ENCODE measurements around the gene DHRSX. TPM values are rescaled to one million over a fixed set of nuclear protein-coding genes. Genes with fewer than 3 reads are reported as not detected.

DHRSX gene
- total and polyA plus RNA-seq, 9 of the 15 experiments (the other 6 are each of a cell fraction or from before 2014, with no cell fraction given): 0.59 to 11.0 (median 6.2) TPM

DNA sequence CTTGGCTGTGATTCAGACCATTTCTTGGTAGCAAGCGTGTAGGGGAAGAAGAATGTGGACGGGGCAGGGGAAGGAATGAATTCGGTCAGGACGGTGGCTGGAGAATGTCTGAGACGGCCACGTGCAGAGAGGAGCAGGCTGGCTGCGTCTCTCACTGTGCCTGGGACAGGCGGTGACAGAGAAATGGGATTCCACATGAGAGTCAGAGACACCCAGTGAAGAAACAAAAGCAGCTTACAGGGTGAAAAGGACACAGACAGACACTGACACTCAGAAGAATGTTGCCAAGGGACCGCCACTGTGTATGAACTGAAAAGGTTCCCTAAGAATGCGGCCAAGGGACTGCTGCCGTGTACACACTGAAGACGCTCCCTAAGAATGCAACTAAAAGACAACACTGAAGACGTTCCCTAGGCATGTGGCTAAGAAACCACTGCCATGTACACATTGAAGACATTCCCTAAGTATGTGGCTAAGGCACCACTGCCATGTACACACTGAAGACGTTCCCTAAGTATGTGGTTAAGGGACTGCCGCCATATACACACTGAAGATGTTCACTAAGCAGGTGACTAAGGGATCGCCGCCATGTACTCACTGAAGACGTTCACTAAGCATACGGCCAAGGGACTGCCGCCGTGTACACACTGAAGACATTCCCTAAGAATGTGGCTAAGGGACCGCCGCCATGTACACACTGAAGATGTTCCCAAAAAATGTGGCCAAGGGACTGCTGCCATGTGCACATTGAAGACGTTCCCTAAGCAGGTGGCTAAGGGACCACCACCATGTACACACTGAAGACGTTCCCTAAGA, 49.1 kb downstream of the DHRSX start (continued):
- TF ChIP-seq, protein P1, sequence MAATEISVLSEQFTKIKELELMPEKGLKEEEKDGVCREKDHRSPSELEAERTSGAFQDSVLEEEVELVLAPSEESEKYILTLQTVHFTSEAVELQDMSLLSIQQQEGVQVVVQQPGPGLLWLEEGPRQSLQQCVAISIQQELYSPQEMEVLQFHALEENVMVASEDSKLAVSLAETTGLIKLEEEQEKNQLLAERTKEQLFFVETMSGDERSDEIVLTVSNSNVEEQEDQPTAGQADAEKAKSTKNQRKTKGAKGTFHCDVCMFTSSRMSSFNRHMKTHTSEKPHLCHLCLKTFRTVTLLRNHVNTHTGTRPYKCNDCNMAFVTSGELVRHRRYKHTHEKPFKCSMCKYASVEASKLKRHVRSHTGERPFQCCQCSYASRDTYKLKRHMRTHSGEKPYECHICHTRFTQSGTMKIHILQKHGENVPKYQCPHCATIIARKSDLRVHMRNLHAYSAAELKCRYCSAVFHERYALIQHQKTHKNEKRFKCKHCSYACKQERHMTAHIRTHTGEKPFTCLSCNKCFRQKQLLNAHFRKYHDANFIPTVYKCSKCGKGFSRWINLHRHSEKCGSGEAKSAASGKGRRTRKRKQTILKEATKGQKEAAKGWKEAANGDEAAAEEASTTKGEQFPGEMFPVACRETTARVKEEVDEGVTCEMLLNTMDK (IDR thresholded peaks at IDR 0.05; ENCODE audit: borderline replicate concordance, insufficient read depth, low read depth, low read length, poor library complexity, severe bottlenecking): no peak
- TF ChIP-seq HINFP (tag; conservative IDR thresholded peaks at IDR 0.05; ENCODE audit: low read depth): no peak
- no peak for TF ChIP-seq ZNF12 (CRISPR knock-in tag; IDR thresholded peaks at IDR 0.05)
- TF ChIP-seq, protein P2, sequence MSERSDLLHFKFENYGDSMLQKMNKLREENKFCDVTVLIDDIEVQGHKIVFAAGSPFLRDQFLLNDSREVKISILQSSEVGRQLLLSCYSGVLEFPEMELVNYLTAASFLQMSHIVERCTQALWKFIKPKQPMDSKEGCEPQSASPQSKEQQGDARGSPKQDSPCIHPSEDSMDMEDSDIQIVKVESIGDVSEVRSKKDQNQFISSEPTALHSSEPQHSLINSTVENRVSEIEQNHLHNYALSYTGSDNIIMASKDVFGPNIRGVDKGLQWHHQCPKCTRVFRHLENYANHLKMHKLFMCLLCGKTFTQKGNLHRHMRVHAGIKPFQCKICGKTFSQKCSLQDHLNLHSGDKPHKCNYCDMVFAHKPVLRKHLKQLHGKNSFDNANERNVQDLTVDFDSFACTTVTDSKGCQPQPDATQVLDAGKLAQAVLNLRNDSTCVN (CRISPR knock-in tag; IDR thresholded peaks at IDR 0.05): no peak
- no peak for TF ChIP-seq E2F1 (CRISPR knock-in tag; IDR thresholded peaks at IDR 0.05)
- TF ChIP-seq, protein P3, sequence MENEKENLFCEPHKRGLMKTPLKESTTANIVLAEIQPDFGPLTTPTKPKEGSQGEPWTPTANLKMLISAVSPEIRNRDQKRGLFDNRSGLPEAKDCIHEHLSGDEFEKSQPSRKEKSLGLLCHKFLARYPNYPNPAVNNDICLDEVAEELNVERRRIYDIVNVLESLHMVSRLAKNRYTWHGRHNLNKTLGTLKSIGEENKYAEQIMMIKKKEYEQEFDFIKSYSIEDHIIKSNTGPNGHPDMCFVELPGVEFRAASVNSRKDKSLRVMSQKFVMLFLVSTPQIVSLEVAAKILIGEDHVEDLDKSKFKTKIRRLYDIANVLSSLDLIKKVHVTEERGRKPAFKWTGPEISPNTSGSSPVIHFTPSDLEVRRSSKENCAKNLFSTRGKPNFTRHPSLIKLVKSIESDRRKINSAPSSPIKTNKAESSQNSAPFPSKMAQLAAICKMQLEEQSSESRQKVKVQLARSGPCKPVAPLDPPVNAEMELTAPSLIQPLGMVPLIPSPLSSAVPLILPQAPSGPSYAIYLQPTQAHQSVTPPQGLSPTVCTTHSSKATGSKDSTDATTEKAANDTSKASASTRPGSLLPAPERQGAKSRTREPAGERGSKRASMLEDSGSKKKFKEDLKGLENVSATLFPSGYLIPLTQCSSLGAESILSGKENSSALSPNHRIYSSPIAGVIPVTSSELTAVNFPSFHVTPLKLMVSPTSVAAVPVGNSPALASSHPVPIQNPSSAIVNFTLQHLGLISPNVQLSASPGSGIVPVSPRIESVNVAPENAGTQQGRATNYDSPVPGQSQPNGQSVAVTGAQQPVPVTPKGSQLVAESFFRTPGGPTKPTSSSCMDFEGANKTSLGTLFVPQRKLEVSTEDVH (IDR thresholded peaks at IDR 0.05; ENCODE audit: low read depth, partially characterized antibody): peak; percentile 21
- no peak for TF ChIP-seq ZSCAN32 (CRISPR knock-in tag; IDR thresholded peaks at IDR 0.05)
- no peak for TF ChIP-seq PCBP2 (IDR thresholded peaks at IDR 0.05; ENCODE audit: low read depth, low read length, poor library complexity, severe bottlenecking)
- TF ChIP-seq PBX2 (CRISPR knock-in tag; IDR thresholded peaks at IDR 0.05; ENCODE audit: low read depth): no peak
- TF ChIP-seq PBX2 (tag; conservative IDR thresholded peaks at IDR 0.05; ENCODE audit: low read depth): no peak
- TF ChIP-seq ELF4 (CRISPR knock-in tag; IDR thresholded peaks at IDR 0.05): no peak
- no peak for TF ChIP-seq JUN (IDR thresholded peaks at IDR 0.05; ENCODE audit: borderline replicate concordance, low read depth, low read length)
- no peak for TF ChIP-seq JUN (CRISPR knock-in tag; IDR thresholded peaks at IDR 0.05; ENCODE audit: borderline replicate concordance)
- TF ChIP-seq ZNF707 (CRISPR knock-in tag; conservative IDR thresholded peaks at IDR 0.05): no peak
